ENCODE measurements around the gene ROBO1.

GRCh38 chr3:79531566-79532295, 236.1 kb downstream of the ROBO1 start:
- no peak for TF ChIP-seq CTCF (IDR thresholded peaks at IDR 0.05)
- no peak for TF ChIP-seq ZFX (IDR thresholded peaks at IDR 0.05; ENCODE audit: borderline replicate concordance)
